Mammary epithelial cell (primary cell): Measurements from ENCODE around the gene GPRC5C.

Experiments used
- CTCF ChIP-seq, 2 donors: IDR thresholded peaks in 1 of 2; conservative IDR thresholded peaks in 1 of 2; 2 replicates each; pipeline ENCODE4 v1.5.1; 2011 to 2012; ENCODE audit warnings: inconsistent platforms in 2 of 2, low read length in 2 of 2, mild to moderate bottlenecking in 2 of 2, control low read depth in 1 of 2, low read depth in 1 of 2; ENCODE audit not compliant: insufficient read depth in 1 of 2; ENCODE audit errors: extremely low read depth in 1 of 2
- EZH2 ChIP-seq: IDR thresholded peaks from 2 replicates; pipeline ENCODE4 v1.6.1; 2012; ENCODE audit warnings: low read length, inconsistent platforms, borderline replicate concordance

DNA sequence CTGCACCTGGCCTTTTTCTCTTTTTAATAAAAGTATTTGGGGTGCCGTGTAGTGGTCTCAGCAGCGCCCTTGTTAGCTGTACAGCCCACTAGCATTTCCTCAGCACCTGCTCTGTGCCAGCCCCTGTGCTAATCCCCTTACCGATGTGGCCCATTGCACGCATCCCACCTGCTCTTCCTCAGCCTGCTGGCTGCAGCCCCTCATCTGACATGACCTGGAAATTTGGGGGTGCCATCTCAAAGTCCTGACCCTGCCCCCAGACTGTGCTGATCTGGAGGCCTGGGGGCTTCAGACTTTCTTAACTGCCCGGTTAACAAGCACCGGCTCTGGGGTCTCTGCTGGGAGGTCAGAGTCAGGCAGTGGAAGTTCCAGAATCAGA lies 10.4 kb downstream of the GPRC5C start:
- TF ChIP-seq CTCF (conservative IDR thresholded peaks at IDR 0.05 in 1 of 2, IDR thresholded peaks at IDR 0.05 in 1 of 2; ENCODE audit: extremely low read depth in 1 of 2, insufficient read depth in 1 of 2, low read depth in 1 of 2, low read length in 2 of 2) (no peak), EZH2 (no peak)
